ENCODE data around the gene APBA1. TPM values are rescaled to one million over a fixed set of nuclear protein-coding genes. Genes with fewer than 3 reads are reported as not detected.

The APBA1 gene
- total RNA-seq, 1 experiment from 2014 or later = 11.0 TPM

GRCh38 chr9:69397384-69398214 lies 274.6 kb downstream of the APBA1 start:
- H3K4me3 ChIP-seq = no peak overlapping the region
- no peaks in the 10 kb centered on the region for H3K4me1 ChIP-seq (replicated peaks)
- no peaks in the 10 kb centered on the region for H3K36me3 ChIP-seq
- no peak overlapping the region for H3K27ac ChIP-seq
- no peaks in the 10 kb centered on the region for H3K9me3 ChIP-seq (replicated peaks)
- no peak for DNase-seq (ENCODE audit: low read depth in 1 of 2, low spot score in 2 of 2)
- H3K27me3 ChIP-seq (replicated peaks) = no peaks in the 10 kb centered on the region

GRCh38 chr9:69396759-69397158 lies 275.4 kb downstream of the APBA1 start:
- no peak overlapping the region for H3K27ac ChIP-seq
- no peaks in the 10 kb centered on the region for H3K36me3 ChIP-seq
- DNase-seq (ENCODE audit: low read depth in 1 of 2, low spot score in 2 of 2) = no peak
- no peaks in the 10 kb centered on the region for H3K27me3 ChIP-seq (replicated peaks)
- H3K9me3 ChIP-seq (replicated peaks) = no peaks in the 10 kb centered on the region
- H3K4me1 ChIP-seq (replicated peaks) = no peaks in the 10 kb centered on the region
- no peak overlapping the region for H3K4me3 ChIP-seq

- Histone ChIP-seq H3K27me3 (replicated peaks) (no peaks in the 10 kb centered on the region), H3K27ac (no peak overlapping the region), H3K9me3 (replicated peaks) (no peaks in the 10 kb centered on the region), H3K4me1 (replicated peaks) (no peaks in the 10 kb centered on the region), H3K4me3 (no peak overlapping the region), H3K36me3 (no peaks in the 10 kb centered on the region)
- no peak for DNase-seq (ENCODE audit: low read depth in 1 of 2, low spot score in 2 of 2)
Measured at GRCh38 chr9:69395718-69396117, 276.5 kb downstream of the APBA1 start.

GRCh38 chr9:69393425-69393824 lies 278.7 kb downstream of the APBA1 start:
- Histone ChIP-seq H3K36me3 (no peaks in the 10 kb centered on the region), H3K4me3 (no peak overlapping the region), H3K4me1 (replicated peaks) (no peaks in the 10 kb centered on the region), H3K27me3 (replicated peaks) (no peaks in the 10 kb centered on the region), H3K9me3 (replicated peaks) (no peaks in the 10 kb centered on the region), H3K27ac (no peak overlapping the region)
- DNase-seq (ENCODE audit: low read depth in 1 of 2, low spot score in 2 of 2) = no peak

GRCh38 chr9:69392826-69393225 lies 279.3 kb downstream of the APBA1 start:
- Histone ChIP-seq H3K4me3 (no peak overlapping the region), H3K27ac (no peak overlapping the region), H3K27me3 (replicated peaks) (no peaks in the 10 kb centered on the region), H3K36me3 (no peaks in the 10 kb centered on the region), H3K9me3 (replicated peaks) (no peaks in the 10 kb centered on the region), H3K4me1 (replicated peaks) (no peaks in the 10 kb centered on the region)
- DNase-seq (ENCODE audit: low read depth in 1 of 2, low spot score in 2 of 2) = no peak

- Histone ChIP-seq H3K9me3 (replicated peaks) (no peaks in the 10 kb centered on the region), H3K4me3 (no peak overlapping the region)
- DNase-seq (ENCODE audit: low read depth in 1 of 2, low spot score in 2 of 2) = no peak
Measured at GRCh38 chr9:69391946-69392345, 280.2 kb downstream of the APBA1 start.

GRCh38 chr9:69391487-69391886 lies 280.7 kb downstream of the APBA1 start:
- H3K27ac ChIP-seq = no peak overlapping the region
- H3K9me3 ChIP-seq (replicated peaks) = no peaks in the 10 kb centered on the region
- no peak for DNase-seq (ENCODE audit: low read depth in 1 of 2, low spot score in 2 of 2)
- H3K4me1 ChIP-seq (replicated peaks) = no peaks in the 10 kb centered on the region
- H3K36me3 ChIP-seq = no peaks in the 10 kb centered on the region
- H3K4me3 ChIP-seq = no peak overlapping the region
- no peaks in the 10 kb centered on the region for H3K27me3 ChIP-seq (replicated peaks)

More at GRCh38 chr9:69391946-69392345, 280.2 kb downstream of the APBA1 start:
- Histone ChIP-seq H3K27ac (no peak overlapping the region), H3K36me3 (no peaks in the 10 kb centered on the region), H3K27me3 (replicated peaks) (no peaks in the 10 kb centered on the region), H3K4me1 (replicated peaks) (no peaks in the 10 kb centered on the region)

- Histone ChIP-seq H3K27ac (no peak overlapping the region), H3K27me3 (replicated peaks) (no peaks in the 10 kb centered on the region), H3K9me3 (replicated peaks) (no peaks in the 10 kb centered on the region), H3K4me1 (replicated peaks) (no peaks in the 10 kb centered on the region), H3K36me3 (no peaks in the 10 kb centered on the region), H3K4me3 (no peak overlapping the region)
- no peak for DNase-seq (ENCODE audit: low read depth in 1 of 2, low spot score in 2 of 2)
Measured at GRCh38 chr9:69389437-69389995, 282.7 kb downstream of the APBA1 start.

- Histone ChIP-seq H3K4me1 (replicated peaks) (no peaks in the 10 kb centered on the region), H3K27me3 (replicated peaks) (no peaks in the 10 kb centered on the region), H3K27ac (no peak overlapping the region), H3K36me3 (no peaks in the 10 kb centered on the region), H3K4me3 (no peak overlapping the region), H3K9me3 (replicated peaks) (no peaks in the 10 kb centered on the region)
- DNase-seq (ENCODE audit: low read depth in 1 of 2, low spot score in 2 of 2) = no peak
Measured at GRCh38 chr9:69388596-69388995, 283.6 kb downstream of the APBA1 start.

- Histone ChIP-seq H3K4me1 (replicated peaks) (no peaks in the 10 kb centered on the region), H3K27ac (no peak overlapping the region), H3K4me3 (no peak overlapping the region), H3K36me3 (no peaks in the 10 kb centered on the region), H3K27me3 (replicated peaks) (no peaks in the 10 kb centered on the region), H3K9me3 (replicated peaks) (no peaks in the 10 kb centered on the region)
- DNase-seq (ENCODE audit: low read depth in 1 of 2, low spot score in 2 of 2) = no peak
Measured at GRCh38 chr9:69386651-69387050, 285.5 kb downstream of the APBA1 start.

GRCh38 chr9:69385581-69386033 lies 286.6 kb downstream of the APBA1 start:
- no peaks in the 10 kb centered on the region for H3K36me3 ChIP-seq
- no peaks in the 10 kb centered on the region for H3K9me3 ChIP-seq (replicated peaks)
- DNase-seq (ENCODE audit: low read depth in 1 of 2, low spot score in 2 of 2) = no peak
- peaks cover 4% of the 10 kb centered on the region for H3K4me1 ChIP-seq (replicated peaks)
- no peaks in the 10 kb centered on the region for H3K27me3 ChIP-seq (replicated peaks)
- H3K27ac ChIP-seq = no peak overlapping the region
- H3K4me3 ChIP-seq = no peak overlapping the region

- Histone ChIP-seq H3K4me1 (replicated peaks) (peaks cover 25% of the 10 kb centered on the region), H3K4me3 (no peak overlapping the region), H3K27me3 (replicated peaks) (no peaks in the 10 kb centered on the region), H3K36me3 (no peaks in the 10 kb centered on the region), H3K27ac (no peak overlapping the region), H3K9me3 (replicated peaks) (no peaks in the 10 kb centered on the region)
- no peak for DNase-seq (ENCODE audit: low read depth in 1 of 2, low spot score in 2 of 2)
Measured at GRCh38 chr9:69382135-69382534, 290.0 kb downstream of the APBA1 start.

GRCh38 chr9:69380811-69381210 lies 291.4 kb downstream of the APBA1 start:
- H3K4me1 ChIP-seq (replicated peaks) = peaks cover 35% of the 10 kb centered on the region
- H3K9me3 ChIP-seq (replicated peaks) = no peaks in the 10 kb centered on the region
- no peaks in the 10 kb centered on the region for H3K36me3 ChIP-seq
- no peak for DNase-seq (ENCODE audit: low read depth in 1 of 2, low spot score in 2 of 2)
- no peak overlapping the region for H3K27ac ChIP-seq
- H3K4me3 ChIP-seq = no peak overlapping the region
- no peaks in the 10 kb centered on the region for H3K27me3 ChIP-seq (replicated peaks)

- peaks cover 35% of the 10 kb centered on the region for H3K4me1 ChIP-seq (replicated peaks)
- DNase-seq (ENCODE audit: low read depth in 1 of 2, low spot score in 2 of 2) = no peak
- H3K4me3 ChIP-seq = no peak overlapping the region
- H3K36me3 ChIP-seq = no peaks in the 10 kb centered on the region
- no peaks in the 10 kb centered on the region for H3K9me3 ChIP-seq (replicated peaks)
- H3K27me3 ChIP-seq (replicated peaks) = no peaks in the 10 kb centered on the region
- H3K27ac ChIP-seq = no peak overlapping the region
Measured at GRCh38 chr9:69380301-69380700, 291.9 kb downstream of the APBA1 start.

Measured in SJSA1 (cell line).